MCF 10A (cell line): Measurements from ENCODE around the gene ZNF565. TPM values are rescaled to one million over a fixed set of nuclear protein-coding genes. Genes with fewer than 3 reads are reported as not detected.
A peak's percentile ranks its signal among the peaks of the same experiment; 100 is the strongest.
"Not testable (repeated sequence)": the region's sequence is repeated elsewhere in the genome, so short reads cannot be mapped to it uniquely, and the experiment has no call there.

Experiments used
- BruUV-seq: library from RNA; stranded (reverse); fragments of 400-500 nt; replicated peaks from 2 replicates; lab custom pipeline; 2021; lab: Mats Ljungman, UMichigan
- CTCF ChIA-PET: fragments of 300-600 bp; sonication (Branson Sonifier 250); formaldehyde crosslinking; extraction: SDS; loops from one replicate; lab custom pipeline; 2021; ENCODE audit warnings: antibody characterized with exemption, inconsistent platforms; lab: Yijun Ruan, JAX
- POLR2A ChIA-PET: fragments of 300-600, 350-650 bp; sonication (Branson Sonifier 250); formaldehyde crosslinking; extraction: SDS; loops from one replicate; lab custom pipeline; 2020; ENCODE audit warnings: antibody characterized with exemption, inconsistent platforms; lab: Yijun Ruan, JAX
- DNase-seq: peaks from one replicate; pipeline ENCODE4 v3.0.0-alpha.2; 2018; ENCODE audit not compliant: unreplicated experiment
- H3K27ac Mint-ChIP-seq: one replicate; pipeline ENCODE4 v1.8.0; 2022; ENCODE audit warnings: mild to moderate bottlenecking, low read depth, mixed read lengths; ENCODE audit not compliant: unreplicated experiment
- H3K27me3 Mint-ChIP-seq: one replicate; pipeline ENCODE4 v1.8.0; 2022; ENCODE audit warnings: mixed read lengths; ENCODE audit not compliant: insufficient read depth, unreplicated experiment
- H3K36me3 Mint-ChIP-seq: one replicate; pipeline ENCODE4 v1.8.0; 2022; ENCODE audit warnings: mild to moderate bottlenecking, moderate library complexity, mixed read lengths; ENCODE audit not compliant: insufficient read depth, unreplicated experiment
- H3K4me1 Mint-ChIP-seq: one replicate; pipeline ENCODE4 v1.8.0; 2022; ENCODE audit warnings: mixed read lengths; ENCODE audit not compliant: insufficient read depth, unreplicated experiment
- H3K4me3 Mint-ChIP-seq: one replicate; pipeline ENCODE4 v1.8.0; 2022; ENCODE audit warnings: mild to moderate bottlenecking, moderate library complexity, mixed read lengths; ENCODE audit not compliant: unreplicated experiment
- H3K9me3 Mint-ChIP-seq: one replicate; pipeline ENCODE4 v1.8.0; 2022; ENCODE audit warnings: mixed read lengths; ENCODE audit not compliant: unreplicated experiment
- intact Hi-C: fragments of 100-400 bp; cut with micrococcal nuclease; formaldehyde crosslinking; loops from 2 replicates; pipeline ENCODE4 v1.14.1; 2022
- total RNA-seq: library from RNA; stranded (reverse); gene quantifications from 2 replicates; pipeline ENCODE4 v1.2.3, GENCODE V29; 2022
- TF ChIP-seq, protein P1 (sequence below): fragments of 200-600 bp; IDR thresholded peaks from one replicate; pipeline ENCODE4 v1.8.0; 2022; ENCODE audit warnings: antibody characterized with exemption, mild to moderate bottlenecking; ENCODE audit not compliant: unreplicated experiment

ZNF565 gene
- total RNA-seq, 1 experiment from 2014 or later, result 2.9 TPM

- H3K27ac Mint-ChIP-seq, result no peak overlapping the region
- H3K36me3 Mint-ChIP-seq, result peaks cover 6% of the 10 kb centered on the region
- ChIA-PET POLR2A (no interaction called here), CTCF (no interaction called here)
- TF ChIP-seq, protein P1, sequence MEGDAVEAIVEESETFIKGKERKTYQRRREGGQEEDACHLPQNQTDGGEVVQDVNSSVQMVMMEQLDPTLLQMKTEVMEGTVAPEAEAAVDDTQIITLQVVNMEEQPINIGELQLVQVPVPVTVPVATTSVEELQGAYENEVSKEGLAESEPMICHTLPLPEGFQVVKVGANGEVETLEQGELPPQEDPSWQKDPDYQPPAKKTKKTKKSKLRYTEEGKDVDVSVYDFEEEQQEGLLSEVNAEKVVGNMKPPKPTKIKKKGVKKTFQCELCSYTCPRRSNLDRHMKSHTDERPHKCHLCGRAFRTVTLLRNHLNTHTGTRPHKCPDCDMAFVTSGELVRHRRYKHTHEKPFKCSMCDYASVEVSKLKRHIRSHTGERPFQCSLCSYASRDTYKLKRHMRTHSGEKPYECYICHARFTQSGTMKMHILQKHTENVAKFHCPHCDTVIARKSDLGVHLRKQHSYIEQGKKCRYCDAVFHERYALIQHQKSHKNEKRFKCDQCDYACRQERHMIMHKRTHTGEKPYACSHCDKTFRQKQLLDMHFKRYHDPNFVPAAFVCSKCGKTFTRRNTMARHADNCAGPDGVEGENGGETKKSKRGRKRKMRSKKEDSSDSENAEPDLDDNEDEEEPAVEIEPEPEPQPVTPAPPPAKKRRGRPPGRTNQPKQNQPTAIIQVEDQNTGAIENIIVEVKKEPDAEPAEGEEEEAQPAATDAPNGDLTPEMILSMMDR, result no peak
- BruUV-seq, result no TSS peak
- no peak for DNase-seq
- H3K4me1 Mint-ChIP-seq, result no peaks in the 10 kb centered on the region
- H3K27me3 Mint-ChIP-seq, result no peaks in the 10 kb centered on the region
- no peak overlapping the region for H3K4me3 Mint-ChIP-seq
- H3K9me3 Mint-ChIP-seq, result peaks cover 16% of the 10 kb centered on the region
- intact Hi-C loops, result no loop called here
Observed at GRCh38 chr19:36245210-36246005, 30.9 kb upstream of the ZNF565 start.

GRCh38 chr19:36244066-36244465 is 29.6 kb upstream of the ZNF565 start:
- no peaks in the 10 kb centered on the region for H3K27me3 Mint-ChIP-seq
- peaks cover 8% of the 10 kb centered on the region for H3K36me3 Mint-ChIP-seq
- TF ChIP-seq, protein P1, result no peak
- ChIA-PET POLR2A (no interaction called here), CTCF (interaction anchor here (0.5 kb wide), 1 partner anchor 29 kb away, joined by 3 read pairs; the partner anchor contains the start of genes ZNF146 and ZNF565)
- DNase-seq, result no peak
- H3K9me3 Mint-ChIP-seq, result peaks cover 16% of the 10 kb centered on the region
- intact Hi-C loops, result no loop called here
- no TSS peak for BruUV-seq
- no peak overlapping the region for H3K4me3 Mint-ChIP-seq
- no peaks in the 10 kb centered on the region for H3K4me1 Mint-ChIP-seq
- H3K27ac Mint-ChIP-seq, result no peak overlapping the region

DNA sequence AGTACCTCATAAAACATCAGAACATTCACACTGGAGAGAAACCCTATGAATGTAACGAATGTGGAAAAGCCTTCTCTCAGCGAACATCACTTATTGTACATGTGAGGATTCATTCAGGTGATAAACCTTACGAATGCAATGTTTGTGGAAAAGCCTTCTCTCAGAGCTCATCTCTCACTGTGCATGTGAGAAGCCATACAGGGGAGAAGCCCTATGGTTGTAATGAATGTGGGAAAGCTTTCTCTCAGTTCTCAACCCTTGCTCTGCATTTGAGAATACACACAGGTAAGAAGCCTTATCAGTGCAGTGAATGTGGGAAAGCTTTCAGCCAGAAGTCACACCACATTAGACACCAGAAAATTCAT is 22.5 kb upstream of the ZNF565 start:
- Mint-ChIP-seq H3K9me3 (peaks cover 8% of the 10 kb centered on the region), H3K4me1 (no peaks in the 10 kb centered on the region), H3K27me3 (no peaks in the 10 kb centered on the region), H3K4me3 (no peak overlapping the region), H3K27ac (no peak overlapping the region), H3K36me3 (peaks cover 77% of the 10 kb centered on the region)
- POLR2A ChIA-PET, result interaction anchor here (1.2 to 2.9 kb wide), 2 partner anchors 15 to 22 kb away, joined by 3 to 13 read pairs; partner anchors contain the start of genes ZNF146 and ZNF565
- no TSS peak for BruUV-seq
- TF ChIP-seq, protein P1, result no peak
- no peak for DNase-seq
- CTCF ChIA-PET, result interaction anchor here (0.6 kb wide), 1 partner anchor 46 kb away, joined by 4 read pairs; no protein-coding TSS in a partner anchor
- intact Hi-C loops, result no loop called here

GRCh38 chr19:36236304-36236945 is 22.0 kb upstream of the ZNF565 start:
- ChIA-PET CTCF (no interaction called here), POLR2A (interaction anchor here (0.6 to 1.2 kb wide), 3 partner anchors 14 to 340 kb away, joined by 3 read pairs; partner anchors contain the start of gene ZNF565)
- H3K4me3 Mint-ChIP-seq, result no peak overlapping the region
- peaks cover 8% of the 10 kb centered on the region for H3K9me3 Mint-ChIP-seq
- no TSS peak for BruUV-seq
- H3K27me3 Mint-ChIP-seq, result no peaks in the 10 kb centered on the region
- peak; percentile 6 for DNase-seq
- intact Hi-C loops, result no loop called here
- H3K27ac Mint-ChIP-seq, result no peak overlapping the region
- peaks cover 82% of the 10 kb centered on the region for H3K36me3 Mint-ChIP-seq
- TF ChIP-seq, protein P1, result no peak
- no peaks in the 10 kb centered on the region for H3K4me1 Mint-ChIP-seq

- intact Hi-C loops, CTCF ChIA-PET, H3K27ac Mint-ChIP-seq, POLR2A ChIA-PET, DNase-seq, H3K4me1 Mint-ChIP-seq, H3K4me3 Mint-ChIP-seq, BruUV-seq, H3K27me3 Mint-ChIP-seq: not testable (repeated sequence)
- Mint-ChIP-seq H3K9me3 (peaks cover 25% of the 10 kb centered on the region), H3K36me3 (peaks cover 98% of the 10 kb centered on the region)
Observed at GRCh38 chr19:36233626-36234025, 19.2 kb upstream of the ZNF565 start.
